Hepatocyte (in vitro differentiated cells): ENCODE measurements around the gene SULT1C3.

Experiments used
- EZH2 ChIP-seq: fragments of 200-600 bp; sonication (generic); IDR thresholded peaks from 2 replicates; pipeline ENCODE4 v1.6.1; 2016; ENCODE audit warnings: antibody characterized with exemption, mild to moderate bottlenecking, borderline replicate concordance
- EZH2phosphoT487 ChIP-seq: fragments of 200-600 bp; sonication (generic); IDR thresholded peaks from one replicate; pipeline ENCODE4 v1.6.1; 2018; ENCODE audit warnings: antibody characterized with exemption, mild to moderate bottlenecking, low read depth, moderate library complexity; ENCODE audit not compliant: unreplicated experiment, severe bottlenecking
- TF ChIP-seq, protein P1 (sequence below): fragments of 200-600 bp; sonication (generic); IDR thresholded peaks from 2 replicates; pipeline ENCODE4 v1.5.1; 2016; ENCODE audit warnings: antibody characterized with exemption, mild to moderate bottlenecking; ENCODE audit not compliant: poor library complexity

DNA sequence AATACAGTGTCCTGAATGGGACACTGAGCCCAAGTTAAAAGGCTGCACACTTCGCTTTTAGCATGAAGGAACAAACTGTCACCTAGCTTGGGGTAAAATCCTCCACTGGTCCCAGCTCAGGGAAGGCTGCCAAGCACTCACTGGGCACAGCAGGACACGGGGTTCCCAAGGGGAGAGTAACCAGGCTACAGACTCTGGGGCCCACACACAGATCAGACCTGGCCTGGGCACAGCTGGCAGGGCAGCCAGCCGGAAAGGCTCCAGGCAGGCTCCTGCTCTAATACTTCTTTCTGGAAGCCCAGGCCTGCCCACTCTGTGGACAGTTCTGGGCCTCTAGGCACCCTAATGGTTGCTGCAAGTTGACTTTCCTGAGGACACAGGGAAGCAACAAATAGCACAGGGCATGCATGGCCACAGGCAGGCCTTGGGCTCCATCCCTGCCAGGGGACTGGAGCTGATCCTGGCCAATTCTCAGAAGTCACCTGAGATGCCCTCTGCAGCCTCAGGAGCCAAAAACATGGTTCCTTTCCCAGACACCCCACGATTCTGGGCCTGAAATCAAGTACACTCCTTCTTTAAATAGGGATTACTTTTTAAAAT is 18.7 kb upstream of the SULT1C3 start:
- TF ChIP-seq EZH2 (no peak), EZH2phosphoT487 (no peak)
- TF ChIP-seq, protein P1, sequence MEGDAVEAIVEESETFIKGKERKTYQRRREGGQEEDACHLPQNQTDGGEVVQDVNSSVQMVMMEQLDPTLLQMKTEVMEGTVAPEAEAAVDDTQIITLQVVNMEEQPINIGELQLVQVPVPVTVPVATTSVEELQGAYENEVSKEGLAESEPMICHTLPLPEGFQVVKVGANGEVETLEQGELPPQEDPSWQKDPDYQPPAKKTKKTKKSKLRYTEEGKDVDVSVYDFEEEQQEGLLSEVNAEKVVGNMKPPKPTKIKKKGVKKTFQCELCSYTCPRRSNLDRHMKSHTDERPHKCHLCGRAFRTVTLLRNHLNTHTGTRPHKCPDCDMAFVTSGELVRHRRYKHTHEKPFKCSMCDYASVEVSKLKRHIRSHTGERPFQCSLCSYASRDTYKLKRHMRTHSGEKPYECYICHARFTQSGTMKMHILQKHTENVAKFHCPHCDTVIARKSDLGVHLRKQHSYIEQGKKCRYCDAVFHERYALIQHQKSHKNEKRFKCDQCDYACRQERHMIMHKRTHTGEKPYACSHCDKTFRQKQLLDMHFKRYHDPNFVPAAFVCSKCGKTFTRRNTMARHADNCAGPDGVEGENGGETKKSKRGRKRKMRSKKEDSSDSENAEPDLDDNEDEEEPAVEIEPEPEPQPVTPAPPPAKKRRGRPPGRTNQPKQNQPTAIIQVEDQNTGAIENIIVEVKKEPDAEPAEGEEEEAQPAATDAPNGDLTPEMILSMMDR = no peak
